K562 (cell line): Measurements from ENCODE around the gene FASTK. TPM values are rescaled to one million over a fixed set of nuclear protein-coding genes. Genes with fewer than 3 reads are reported as not detected.

Experiments
- CBFB ChIP-seq: sonication (generic); formaldehyde crosslinking; IDR thresholded peaks from 2 replicates; pipeline ENCODE4 v1.4.0; 2020; ENCODE audit warnings: mild to moderate bottlenecking, missing genetic modification reagents
- CHCHD3 ChIP-seq: fragments of 250-450 bp; sonication (Bioruptor Pico); IDR thresholded peaks from 2 replicates; pipeline ENCODE4 v2.1.2; 2022; ENCODE audit warnings: mild to moderate bottlenecking
- FOXJ3 ChIP-seq: sonication (generic); formaldehyde crosslinking; IDR thresholded peaks from 2 replicates; pipeline ENCODE4 v1.4.0; 2020; ENCODE audit warnings: mild to moderate bottlenecking, missing genetic modification reagents
- GABPA ChIP-seq: fragments of 200-800 bp; sonication (Bioruptor generic); conservative IDR thresholded peaks from 2 replicates; pipeline ENCODE4 v1.6.1; 2016; ENCODE audit warnings: low read depth, missing genetic modification characterization, missing compliant biosample characterization
- HMG20B ChIP-seq: fragments of 250-450 bp; sonication (Bioruptor Pico); IDR thresholded peaks from 2 replicates; pipeline ENCODE4 v1.5.0; 2021; ENCODE audit warnings: mild to moderate bottlenecking
- HNRNPH1 ChIP-seq: fragments of 200-400 bp; formaldehyde crosslinking; optimal IDR thresholded peaks from 2 replicates; pipeline ENCODE3; 2017; ENCODE audit warnings: low read depth, mild to moderate bottlenecking, low read length, moderate library complexity
- HNRNPL ChIP-seq: fragments of 200-400 bp; formaldehyde crosslinking; IDR thresholded peaks from 2 replicates; pipeline ENCODE4 v1.6.1; 2017; ENCODE audit warnings: low read depth, mild to moderate bottlenecking, low read length
- MXI1 ChIP-seq: IDR thresholded peaks from 2 replicates; pipeline ENCODE4 v1.6.1; 2011; ENCODE audit warnings: low read depth, mild to moderate bottlenecking, improper control_type of control experiment, low read length
- NRF1 ChIP-seq, 2 experiments: fragments of 450-650 bp; IDR thresholded peaks in 1 of 2; conservative IDR thresholded peaks in 1 of 2; 2 replicates each; pipeline ENCODE4 v1.6.1; 2014; ENCODE audit warnings: mild to moderate bottlenecking in 2 of 2
- RAD51 ChIP-seq: fragments of 450-650 bp; IDR thresholded peaks from 2 replicates; pipeline ENCODE4 v1.7.1; 2016; ENCODE audit warnings: low read depth, mild to moderate bottlenecking, borderline replicate concordance
- REST ChIP-seq, 2 experiments: fragments of 450-650 bp; formaldehyde crosslinking in 1 of 2; IDR thresholded peaks; 2 replicates each; pipeline versions ENCODE4 v1.4.0 to v1.6.1; 2014 to 2020; ENCODE audit warnings: mild to moderate bottlenecking in 2 of 2, borderline replicate concordance in 1 of 2, low read depth in 1 of 2
- SAFB ChIP-seq: fragments of 200-400 bp; formaldehyde crosslinking; IDR thresholded peaks from 2 replicates; pipeline ENCODE4 v1.6.1; 2017; ENCODE audit warnings: low read depth, low read length, borderline replicate concordance
- ZC3H4 ChIP-seq: sonication (generic); formaldehyde crosslinking; IDR thresholded peaks from 2 replicates; pipeline ENCODE4 v1.9.0; 2021; ENCODE audit warnings: missing genetic modification reagents, borderline replicate concordance
- ZC3H8 ChIP-seq: fragments of 450-650 bp; IDR thresholded peaks from 2 replicates; pipeline ENCODE4 v1.6.1; 2017
- ZKSCAN1 ChIP-seq: fragments of 150-350 bp; IDR thresholded peaks from 2 replicates; pipeline ENCODE4 v1.6.1; 2016; ENCODE audit warnings: low read depth, low read length
- ZNF23 ChIP-seq: fragments of 250-450 bp; sonication (Bioruptor Pico); IDR thresholded peaks from 2 replicates; pipeline ENCODE4 v1.4.0; 2020; ENCODE audit warnings: mild to moderate bottlenecking
- ZNF699 ChIP-seq: fragments of 250-450 bp; sonication (Bioruptor Pico); IDR thresholded peaks from 2 replicates; pipeline ENCODE4 v1.8.0; 2021; ENCODE audit warnings: mild to moderate bottlenecking, moderate library complexity; ENCODE audit not compliant: insufficient replicate concordance
- polyA plus RNA-seq, 8 experiments: library from polyadenylated mRNA; depleted of rRNA in 4 of 8; stranded (reverse) in 5 of 8; unstranded in 3 of 8; fragments of >200 nt; fragmentation: Nextera tagmentation in 2 of 8; fragmentation: Illumina TruSeq in 1 of 8; extraction: Ambion mirVana in 2 of 8; extraction: Trizol in 1 of 8; gene quantifications; 2 replicates each; pipeline versions ENCODE4 v1.2.1 to v1.2.3, GENCODE V29; 2011 to 2014; ENCODE audit warnings: inconsistent platforms in 1 of 8, missing spikeins in 1 of 8
- total RNA-seq, 7 experiments: library from RNA; depleted of rRNA in 6 of 7; stranded (reverse); fragments of >200 nt in 6 of 7; fragmentation: Illumina TruSeq in 2 of 7; extraction: Trizol in 2 of 7; gene quantifications; 2 replicates each; pipeline versions ENCODE4 v1.2.1 to v1.2.3, GENCODE V29; 2011 to 2021; ENCODE audit warnings: low replicate concordance in 1 of 7
- TF ChIP-seq, protein P1 (sequence below), 2 experiments: fragments of 450-650 bp; IDR thresholded peaks; 2 replicates each; pipeline ENCODE4 v1.6.1; 2016
- TF ChIP-seq, protein P2 (sequence below): fragments of 200-800 bp; sonication (Bioruptor generic); IDR thresholded peaks from 2 replicates; pipeline ENCODE4 v1.6.1; 2017; ENCODE audit warnings: missing genetic modification characterization, missing compliant biosample characterization

Gene FASTK
- total and polyA plus RNA-seq, 9 of the 15 experiments (the other 6 are each of a cell fraction or from before 2014, with no cell fraction given) = 0.51 to 150 (median 48.2) TPM

GRCh38 chr7:151028948-151029501, 51.6 kb downstream of the FASTK start (continued):
- TF ChIP-seq NRF1 (conservative IDR thresholded peaks at IDR 0.05 in 1 of 2, IDR thresholded peaks at IDR 0.05 in 1 of 2) (no peak), ZNF699 (CRISPR knock-in tag) (no peak), GABPA (no peak), CBFB (no peak; the same call in none of the 2 replicates), HNRNPL (no peak), HNRNPH1 (no peak), ZKSCAN1 (no peak), REST (IDR thresholded peaks at IDR 0.05; ENCODE audit: borderline replicate concordance) (no peak), REST (CRISPR knock-in tag; IDR thresholded peaks at IDR 0.05; ENCODE audit: low read depth) (no peak), RAD51 (no peak), CHCHD3 (no peak), ZNF23 (CRISPR knock-in tag) (no peak), ZC3H8 (no peak), MXI1 (no peak), HMG20B (CRISPR knock-in tag) (no peak), FOXJ3 (CRISPR knock-in tag) (no peak), ZC3H4 (no peak), SAFB (no peak)
- TF ChIP-seq, protein P1, sequence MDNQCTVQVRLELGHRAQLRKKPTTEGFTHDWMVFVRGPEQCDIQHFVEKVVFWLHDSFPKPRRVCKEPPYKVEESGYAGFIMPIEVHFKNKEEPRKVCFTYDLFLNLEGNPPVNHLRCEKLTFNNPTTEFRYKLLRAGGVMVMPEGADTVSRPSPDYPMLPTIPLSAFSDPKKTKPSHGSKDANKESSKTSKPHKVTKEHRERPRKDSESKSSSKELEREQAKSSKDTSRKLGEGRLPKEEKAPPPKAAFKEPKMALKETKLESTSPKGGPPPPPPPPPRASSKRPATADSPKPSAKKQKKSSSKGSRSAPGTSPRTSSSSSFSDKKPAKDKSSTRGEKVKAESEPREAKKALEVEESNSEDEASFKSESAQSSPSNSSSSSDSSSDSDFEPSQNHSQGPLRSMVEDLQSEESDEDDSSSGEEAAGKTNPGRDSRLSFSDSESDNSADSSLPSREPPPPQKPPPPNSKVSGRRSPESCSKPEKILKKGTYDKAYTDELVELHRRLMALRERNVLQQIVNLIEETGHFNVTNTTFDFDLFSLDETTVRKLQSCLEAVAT (IDR thresholded peaks at IDR 0.05) = peak in 1 of 2 experiments; percentile 30; a peak in 2 of 4 replicates
- TF ChIP-seq, protein P2, sequence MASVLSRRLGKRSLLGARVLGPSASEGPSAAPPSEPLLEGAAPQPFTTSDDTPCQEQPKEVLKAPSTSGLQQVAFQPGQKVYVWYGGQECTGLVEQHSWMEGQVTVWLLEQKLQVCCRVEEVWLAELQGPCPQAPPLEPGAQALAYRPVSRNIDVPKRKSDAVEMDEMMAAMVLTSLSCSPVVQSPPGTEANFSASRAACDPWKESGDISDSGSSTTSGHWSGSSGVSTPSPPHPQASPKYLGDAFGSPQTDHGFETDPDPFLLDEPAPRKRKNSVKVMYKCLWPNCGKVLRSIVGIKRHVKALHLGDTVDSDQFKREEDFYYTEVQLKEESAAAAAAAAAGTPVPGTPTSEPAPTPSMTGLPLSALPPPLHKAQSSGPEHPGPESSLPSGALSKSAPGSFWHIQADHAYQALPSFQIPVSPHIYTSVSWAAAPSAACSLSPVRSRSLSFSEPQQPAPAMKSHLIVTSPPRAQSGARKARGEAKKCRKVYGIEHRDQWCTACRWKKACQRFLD (CRISPR knock-in tag) = no peak; the same call in 1 of the 2 replicates
